GM19025 (cell line): ENCODE measurements around the gene AGR3.
A peak's percentile ranks its signal among the peaks of the same experiment; 100 is the strongest.

Experiments
- ATAC-seq: cut with Tn5 transposase; IDR thresholded peaks from one replicate; pipeline ENCODE4 v1.9.1; 2021; ENCODE audit warnings: mild to moderate bottlenecking, low read depth, moderate library complexity; ENCODE audit not compliant: unreplicated experiment

The AGR3 gene

GRCh38 chr7:16881844-16882243, at the start of gene AGR3:
Gene AGR3, minus strand, starts transcription at chr7:16881983. Its CDS starts 3,365 bp downstream, at chr7:16878618.
- no peak for ATAC-seq

GRCh38 chr7:16930946-16931345, 49.2 kb upstream of the AGR3 start:
- no peak for ATAC-seq

- ATAC-seq, result peak; percentile 75
Observed at GRCh38 chr7:16929146-16929762, 47.5 kb upstream of the AGR3 start.

- no peak for ATAC-seq
Observed at GRCh38 chr7:16926861-16927260, 45.1 kb upstream of the AGR3 start.

- ATAC-seq, result no peak
Observed at GRCh38 chr7:16926283-16926682, 44.5 kb upstream of the AGR3 start.

- no peak for ATAC-seq
Observed at GRCh38 chr7:16925609-16926008, 43.8 kb upstream of the AGR3 start.

GRCh38 chr7:16923019-16923418, 41.2 kb upstream of the AGR3 start:
- ATAC-seq, result no peak

- no peak for ATAC-seq
Observed at GRCh38 chr7:16921644-16922257, 40.0 kb upstream of the AGR3 start.

- ATAC-seq, result no peak
Observed at GRCh38 chr7:16921151-16921550, 39.4 kb upstream of the AGR3 start.

- no peak for ATAC-seq
Observed at GRCh38 chr7:16919440-16919839, 37.7 kb upstream of the AGR3 start.

- no peak for ATAC-seq
Observed at GRCh38 chr7:16918288-16918895, 36.6 kb upstream of the AGR3 start.

GRCh38 chr7:16916738-16917137, 35.0 kb upstream of the AGR3 start:
- ATAC-seq, result no peak

GRCh38 chr7:16916105-16916639, 34.4 kb upstream of the AGR3 start:
- ATAC-seq, result no peak

GRCh38 chr7:16915405-16915804, 33.6 kb upstream of the AGR3 start:
- ATAC-seq, result no peak

GRCh38 chr7:16914771-16915170, 33.0 kb upstream of the AGR3 start:
- no peak for ATAC-seq

- ATAC-seq, result no peak
Observed at GRCh38 chr7:16913643-16914042, 31.9 kb upstream of the AGR3 start.

- ATAC-seq, result no peak
Observed at GRCh38 chr7:16912540-16912939, 30.8 kb upstream of the AGR3 start.

GRCh38 chr7:16908561-16908960, 26.8 kb upstream of the AGR3 start:
- no peak for ATAC-seq

GRCh38 chr7:16905300-16906044, 23.7 kb upstream of the AGR3 start:
- ATAC-seq, result no peak

- ATAC-seq, result no peak
Observed at GRCh38 chr7:16904076-16904475, 22.3 kb upstream of the AGR3 start.

- no peak for ATAC-seq
Observed at GRCh38 chr7:16900209-16900768, 18.5 kb upstream of the AGR3 start.
